Natural killer cell (primary cell): ENCODE measurements around the gene ODC1. TPM values are rescaled to one million over a fixed set of nuclear protein-coding genes. Genes with fewer than 3 reads are reported as not detected.

ENCODE experiments used
- ATAC-seq, 3 donors: fragments of 150-1000 bp in 2 of 3; fragments of 200-7000 bp in 1 of 3; cut with Tn5 transposase; 1 replicate in 1 of 3; 2 replicates in 2 of 3; pipeline ENCODE4 v1.10.0; 2021; ENCODE audit warnings: mild to moderate bottlenecking in 2 of 3, moderate library complexity in 2 of 3
- DNase-seq, 2 donors: peaks; one replicate each; pipeline versions ENCODE4 v3.0.0 to v3.0.0-alpha.2; 2013 to 2021; ENCODE audit warnings: mixed read lengths in 1 of 2
- H3K27ac ChIP-seq: one replicate; pipeline ENCODE4 v1.5.1; 2013; ENCODE audit warnings: mild to moderate bottlenecking, low read length
- H3K27me3 ChIP-seq: one replicate; pipeline ENCODE4 v1.6.1; 2013; ENCODE audit warnings: low read length; ENCODE audit not compliant: control insufficient read depth, insufficient read depth
- H3K36me3 ChIP-seq: one replicate; pipeline ENCODE4 v1.6.1; 2013; ENCODE audit warnings: low read length; ENCODE audit not compliant: control insufficient read depth, insufficient read depth
- H3K4me1 ChIP-seq: one replicate; pipeline ENCODE4 v1.6.1; 2013; ENCODE audit warnings: low read length; ENCODE audit not compliant: control insufficient read depth, insufficient read depth
- H3K4me3 ChIP-seq: one replicate; pipeline ENCODE4 v1.5.1; 2013; ENCODE audit warnings: low read length
- H3K9me3 ChIP-seq: one replicate; pipeline ENCODE4 v1.6.1; 2013; ENCODE audit warnings: low read length; ENCODE audit not compliant: control insufficient read depth, insufficient read depth
- H3K27ac Mint-ChIP-seq, 2 donors: one replicate each; pipeline ENCODE4 v1.8.0; 2022; ENCODE audit warnings: mild to moderate bottlenecking in 2 of 2, mixed read lengths in 2 of 2, moderate library complexity in 1 of 2
- H3K27me3 Mint-ChIP-seq, 2 donors: one replicate each; pipeline ENCODE4 v1.8.0; 2022; ENCODE audit warnings: low read depth in 2 of 2, mixed read lengths in 2 of 2
- H3K36me3 Mint-ChIP-seq: one replicate; pipeline ENCODE4 v1.8.0; 2022; ENCODE audit warnings: mixed read lengths
- H3K4me1 Mint-ChIP-seq, 2 donors: one replicate each; pipeline ENCODE4 v1.8.0; 2022; ENCODE audit warnings: mixed read lengths in 2 of 2
- H3K4me3 Mint-ChIP-seq: one replicate; pipeline ENCODE4 v1.8.0; 2022; ENCODE audit warnings: mild to moderate bottlenecking, moderate library complexity, mixed read lengths
- H3K9me3 Mint-ChIP-seq, 2 donors: one replicate each; pipeline ENCODE4 v1.8.0; 2022; ENCODE audit warnings: mixed read lengths in 2 of 2
- CTCF ChIP-seq: fragments of 200-600 bp; IDR thresholded peaks from one replicate; pipeline ENCODE4 v1.8.0; 2022; ENCODE audit warnings: antibody characterized with exemption
- WGBS: methylation state at CpG from one replicate; pipeline ENCODE4 v1.1.7; 2013; ENCODE audit warnings: missing lambda C conversion rate; ENCODE audit not compliant: insufficient coverage; 5-methylcytosine and 5-hydroxymethylcytosine counted together
- intact Hi-C: fragments of 100-400 bp; cut with micrococcal nuclease; formaldehyde crosslinking; loops from one replicate; pipeline ENCODE4 v1.14.2; 2022
- total RNA-seq, 4 donors: library from RNA; stranded (reverse); fragments of 120-200 nt in 1 of 4; gene quantifications; one replicate each; pipeline versions ENCODE4 v1.2.3 to v1.2.4, GENCODE V29; 2013 to 2022

Gene ODC1
- total RNA-seq, 3 donors from 2014 or later (not counting 1 experiment from before 2014, with no cell fraction given) = 38.7 to 85.4 (median 43.8) TPM

GRCh38 chr2:10392548-10392947, 55.6 kb downstream of the ODC1 start:
- Histone ChIP-seq H3K4me3 (no peak overlapping the region), H3K9me3 (no peaks in the 10 kb centered on the region), H3K27ac (no peak overlapping the region), H3K4me1 (peaks cover 14% of the 10 kb centered on the region), H3K36me3 (no peaks in the 10 kb centered on the region), H3K27me3 (no peaks in the 10 kb centered on the region)
- intact Hi-C loops = no loop called here
- 94% methylated on average over 3 of the region's 6 CpGs for WGBS
- H3K4me1 Mint-ChIP-seq = peaks cover 24 to 31% of the 10 kb centered on the region in 2 donors
- TF ChIP-seq CTCF = no peak
- H3K27ac Mint-ChIP-seq = no peak overlapping the region
- H3K4me3 Mint-ChIP-seq = no peak overlapping the region
- H3K27me3 Mint-ChIP-seq = no peaks in the 10 kb centered on the region
- ATAC-seq (no peak), DNase-seq (no peak)
- H3K36me3 Mint-ChIP-seq = no peaks in the 10 kb centered on the region
- no peaks in the 10 kb centered on the region for H3K9me3 Mint-ChIP-seq

DNA sequence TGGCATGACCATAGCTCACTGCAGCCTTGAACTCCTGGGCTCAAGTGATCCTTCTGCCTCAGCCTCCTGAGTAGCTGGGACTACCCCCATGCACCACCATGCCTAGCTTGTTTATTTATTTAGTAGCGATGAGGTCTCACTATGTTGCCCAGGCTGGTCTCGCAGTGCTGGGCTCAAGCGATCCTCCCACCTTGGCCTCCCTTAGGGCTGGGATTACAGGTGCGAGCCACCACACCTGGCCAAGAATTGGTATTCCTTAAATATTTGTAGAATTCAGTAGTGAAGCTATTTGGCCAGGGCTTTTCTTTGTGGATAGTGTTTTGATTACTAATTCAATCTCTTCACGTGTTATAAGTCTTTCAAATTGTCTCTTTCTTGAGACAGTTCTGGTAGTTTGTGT, 56.0 kb downstream of the ODC1 start:
- H3K27me3 Mint-ChIP-seq = no peaks in the 10 kb centered on the region
- Histone ChIP-seq H3K4me3 (no peak overlapping the region), H3K27ac (no peak overlapping the region), H3K4me1 (peaks cover 15% of the 10 kb centered on the region), H3K9me3 (no peaks in the 10 kb centered on the region), H3K27me3 (no peaks in the 10 kb centered on the region), H3K36me3 (no peaks in the 10 kb centered on the region)
- 97% methylated on average over 5 of the region's 5 CpGs for WGBS
- H3K36me3 Mint-ChIP-seq = no peaks in the 10 kb centered on the region
- H3K9me3 Mint-ChIP-seq = no peaks in the 10 kb centered on the region
- DNase-seq (no peak), ATAC-seq (no peak)
- intact Hi-C loops = no loop called here
- H3K4me3 Mint-ChIP-seq = no peak overlapping the region
- TF ChIP-seq CTCF = no peak
- peaks cover 24 to 29% of the 10 kb centered on the region in 2 donors for H3K4me1 Mint-ChIP-seq
- no peak overlapping the region for H3K27ac Mint-ChIP-seq

GRCh38 chr2:10390369-10390801, 57.7 kb downstream of the ODC1 start:
- Mint-ChIP-seq H3K27me3 (no peaks in the 10 kb centered on the region), H3K36me3 (no peaks in the 10 kb centered on the region), H3K4me1 (peaks cover 26 to 29% of the 10 kb centered on the region in 2 donors), H3K9me3 (no peaks in the 10 kb centered on the region), H3K4me3 (no peak overlapping the region), H3K27ac (no peak overlapping the region)
- DNase-seq = no peak
- TF ChIP-seq CTCF = no peak
- H3K9me3 ChIP-seq = no peaks in the 10 kb centered on the region
- intact Hi-C loops = no loop called here
- no peak overlapping the region for H3K4me3 ChIP-seq
- no peak overlapping the region for H3K27ac ChIP-seq
- no peaks in the 10 kb centered on the region for H3K36me3 ChIP-seq
- peaks cover 28% of the 10 kb centered on the region for H3K4me1 ChIP-seq
- H3K27me3 ChIP-seq = no peaks in the 10 kb centered on the region
- ATAC-seq = no peak
- WGBS = 75% methylated on average over 6 of the region's 6 CpGs

Other genes with a start within 250 kb of the ODC1 start
- gene HPCAL1, start 145.4 kb downstream of the ODC1 start, total RNA-seq = 10 to 100 TPM; 31.1 to 45.2 (median 39.8) TPM
- 10 to 100 TPM; 21.8 to 28.9 (median 22.5) TPM for gene NOL10, start 241.6 kb upstream of the ODC1 start, total RNA-seq